SK-N-MC (cell line): ENCODE results near the gene CALR3.

Source experiments
- EZH2 ChIP-seq: fragments of 200-600 bp; sonication (generic); IDR thresholded peaks from one replicate; pipeline ENCODE4 v1.6.1; 2017; ENCODE audit warnings: antibody characterized with exemption
- FOXP2 ChIP-seq: optimal IDR thresholded peaks from 2 replicates; pipeline ENCODE3; 2011; ENCODE audit warnings: mild to moderate bottlenecking, moderate library complexity; ENCODE audit not compliant: insufficient read depth; ENCODE audit errors: extremely low read length, control extremely low read depth
- POLR2AphosphoS5 ChIP-seq: IDR thresholded peaks from 2 replicates; pipeline ENCODE4 v1.6.1; 2012; ENCODE audit warnings: mild to moderate bottlenecking, low read depth, low read length, borderline replicate concordance

DNA sequence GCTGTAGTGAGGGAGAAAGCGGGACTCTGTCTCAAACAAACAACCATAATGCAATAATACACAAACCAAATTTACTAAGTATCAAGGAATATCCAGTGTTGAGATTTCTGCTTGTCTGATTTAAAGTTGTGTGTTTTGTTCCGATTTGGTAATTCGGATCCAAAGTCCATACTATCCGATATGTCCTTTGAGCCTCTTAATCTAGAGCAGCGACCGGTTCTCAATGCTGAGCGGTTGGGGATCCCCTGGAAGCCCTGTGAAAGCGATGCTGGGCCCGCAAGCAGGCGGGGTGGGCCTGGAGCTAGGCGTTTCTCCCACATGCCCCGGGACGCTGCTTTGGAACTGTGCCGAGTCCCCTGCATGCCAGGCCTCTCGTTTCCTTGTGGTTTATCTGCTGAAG, 20.4 kb upstream of the CALR3 start:
- TF ChIP-seq EZH2 (no peak), POLR2AphosphoS5 (no peak), FOXP2 (no peak)
